H9 (cell line): ENCODE data around the gene RALGDS. TPM values are rescaled to one million over a fixed set of nuclear protein-coding genes. Genes with fewer than 3 reads are reported as not detected.
A peak's percentile ranks its signal among the peaks of the same experiment; 100 is the strongest.

ENCODE experiments used
- DNase-seq: peaks from one replicate; pipeline ENCODE4 v3.0.0-alpha.2; 2017
- H2AFZ ChIP-seq: one replicate; pipeline ENCODE4 v1.6.1; 2013; ENCODE audit warnings: mild to moderate bottlenecking, low read length, control low read depth, moderate library complexity
- H2AK5ac ChIP-seq: 2 replicates; pipeline ENCODE4 v1.6.1; 2013; ENCODE audit warnings: low read length, control low read depth, mixed read lengths; ENCODE audit not compliant: insufficient read length
- H2BK120ac ChIP-seq: one replicate; pipeline ENCODE4 v1.6.1; 2013; ENCODE audit warnings: low read depth, mild to moderate bottlenecking, low read length, control low read depth, inconsistent platforms; ENCODE audit not compliant: poor library complexity, severe bottlenecking
- H2BK12ac ChIP-seq: 2 replicates; pipeline ENCODE4 v1.6.1; 2013; ENCODE audit warnings: low read length, control low read depth, mixed read lengths, low read depth; ENCODE audit not compliant: insufficient read length
- H2BK15ac ChIP-seq: 2 replicates; pipeline ENCODE4 v1.6.1; 2013; ENCODE audit warnings: low read depth, low read length, control low read depth
- H2BK20ac ChIP-seq: one replicate; pipeline ENCODE4 v1.6.1; 2013; ENCODE audit warnings: low read depth, mild to moderate bottlenecking, low read length, control low read depth, inconsistent platforms; ENCODE audit not compliant: poor library complexity, severe bottlenecking
- H2BK5ac ChIP-seq: 2 replicates; pipeline ENCODE4 v1.6.1; 2013; ENCODE audit warnings: low read length, control low read depth, mixed read lengths; ENCODE audit not compliant: insufficient read length
- H3K14ac ChIP-seq: 2 replicates; pipeline ENCODE4 v1.6.1; 2013; ENCODE audit warnings: low read length, control low read depth; ENCODE audit not compliant: insufficient read depth
- H3K18ac ChIP-seq: 2 replicates; pipeline ENCODE4 v1.6.1; 2013; ENCODE audit warnings: low read depth, mild to moderate bottlenecking, mixed read lengths, low read length, control low read depth; ENCODE audit not compliant: insufficient read length
- H3K23ac ChIP-seq: 2 replicates; pipeline ENCODE4 v1.6.1; 2013; ENCODE audit warnings: low read length, control low read depth, mixed read lengths, low read depth; ENCODE audit not compliant: insufficient read length
- H3K23me2 ChIP-seq: 2 replicates; pipeline ENCODE4 v1.6.1; 2013; ENCODE audit warnings: low read depth, mild to moderate bottlenecking, mixed read lengths, low read length, control low read depth; ENCODE audit not compliant: insufficient read length, poor library complexity, severe bottlenecking
- H3K27ac ChIP-seq: 2 replicates; pipeline ENCODE4 v1.5.1; 2013; ENCODE audit warnings: low read length, control low read depth, mixed read lengths, low read depth; ENCODE audit not compliant: insufficient read length
- H3K27me3 ChIP-seq: 2 replicates; pipeline ENCODE4 v1.6.1; 2013; ENCODE audit warnings: low read length, control low read depth, inconsistent platforms; ENCODE audit not compliant: insufficient read depth
- H3K4ac ChIP-seq: 2 replicates; pipeline ENCODE4 v1.6.1; 2013; ENCODE audit warnings: low read depth, mild to moderate bottlenecking, control low read depth, inconsistent platforms, low read length, moderate library complexity
- H3K4me1 ChIP-seq: 2 replicates; pipeline ENCODE4 v1.6.1; 2013; ENCODE audit warnings: low read length, control low read depth, inconsistent platforms; ENCODE audit not compliant: insufficient read depth
- H3K4me2 ChIP-seq: 2 replicates; pipeline ENCODE4 v1.6.1; 2013; ENCODE audit warnings: low read length, control low read depth, mixed read lengths; ENCODE audit not compliant: insufficient read length, insufficient read depth
- H3K56ac ChIP-seq: 2 replicates; pipeline ENCODE4 v1.6.1; 2013; ENCODE audit warnings: low read depth, mild to moderate bottlenecking, mixed read lengths, low read length, control low read depth; ENCODE audit not compliant: insufficient read length
- H3K79me1 ChIP-seq: 2 replicates; pipeline ENCODE4 v1.6.1; 2013; ENCODE audit warnings: low read depth, mild to moderate bottlenecking, moderate library complexity, low read length, control low read depth, inconsistent platforms; ENCODE audit not compliant: insufficient read depth, poor library complexity, severe bottlenecking
- H3K79me2 ChIP-seq: 2 replicates; pipeline ENCODE4 v1.6.1; 2013; ENCODE audit warnings: low read length, control low read depth, inconsistent platforms; ENCODE audit not compliant: insufficient read depth
- H3K9ac ChIP-seq: 2 replicates; pipeline ENCODE4 v1.6.1; 2013; ENCODE audit warnings: low read length, control low read depth, mixed read lengths; ENCODE audit not compliant: insufficient read length; ENCODE audit errors: extremely low read depth
- H3K9me3 ChIP-seq: one replicate; pipeline ENCODE4 v1.6.1; 2013; ENCODE audit warnings: low read depth, low read length, inconsistent platforms; ENCODE audit not compliant: control insufficient read depth
- H3T11ph ChIP-seq: one replicate; pipeline ENCODE4 v1.6.1; 2013; ENCODE audit warnings: mild to moderate bottlenecking, low read length, control low read depth, inconsistent platforms
- H4K20me1 ChIP-seq: one replicate; pipeline ENCODE4 v1.6.1; 2013; ENCODE audit not compliant: control insufficient read depth, insufficient read length, insufficient read depth
- H4K5ac ChIP-seq: 2 replicates; pipeline ENCODE4 v1.6.1; 2013; ENCODE audit warnings: low read depth, mild to moderate bottlenecking, mixed read lengths, low read length, control low read depth; ENCODE audit not compliant: insufficient read length
- H4K8ac ChIP-seq: replicated peaks from 2 replicates; pipeline ENCODE4 v1.6.1; 2013; ENCODE audit warnings: low read length, control low read depth, mixed read lengths, low read depth; ENCODE audit not compliant: insufficient read length
- H4K91ac ChIP-seq: 2 replicates; pipeline ENCODE4 v1.6.1; 2013; ENCODE audit warnings: low read depth, mild to moderate bottlenecking, moderate library complexity, mixed read lengths, low read length, control low read depth; ENCODE audit not compliant: insufficient read length
- H3K27ac Mint-ChIP-seq, 3 experiments: 2 replicates in 2 of 3; 3 replicates in 1 of 3; pipeline ENCODE4 v1.8.0; 2020 to 2021; ENCODE audit warnings: mixed read lengths in 3 of 3, mild to moderate bottlenecking in 1 of 3, moderate library complexity in 1 of 3
- H3K27me3 Mint-ChIP-seq: 2 replicates; pipeline ENCODE4 v1.8.0; 2021; ENCODE audit warnings: low read depth, mild to moderate bottlenecking, moderate library complexity, mixed read lengths
- H3K36me3 Mint-ChIP-seq, 3 experiments: 2 replicates in 2 of 3; 3 replicates in 1 of 3; pipeline ENCODE4 v1.8.0; 2020 to 2021; ENCODE audit warnings: low read depth in 3 of 3, mixed read lengths in 3 of 3; ENCODE audit not compliant: insufficient read depth in 1 of 3
- H3K4me1 Mint-ChIP-seq, 2 experiments: 2 replicates each; pipeline ENCODE4 v1.8.0; 2020; ENCODE audit warnings: mixed read lengths in 2 of 2
- H3K4me3 Mint-ChIP-seq, 2 experiments: 2 replicates in 1 of 2; 3 replicates in 1 of 2; pipeline ENCODE4 v1.8.0; 2020 to 2021; ENCODE audit warnings: mild to moderate bottlenecking in 2 of 2, mixed read lengths in 2 of 2, moderate library complexity in 1 of 2
- H3K9me3 Mint-ChIP-seq, 2 experiments: 2 replicates in 1 of 2; 3 replicates in 1 of 2; pipeline ENCODE4 v1.8.0; 2020; ENCODE audit warnings: mild to moderate bottlenecking in 2 of 2, mixed read lengths in 2 of 2, moderate library complexity in 1 of 2
- WGBS: extraction: QIAGEN DNeasy Blood & Tissue Kit; methylation state at CpG from one replicate; pipeline ENCODE4 v1.1.7; 2013; ENCODE audit warnings: missing lambda C conversion rate, low lambda C conversion rate, mixed read lengths; ENCODE audit not compliant: insufficient read length; ENCODE audit errors: extremely low coverage; 5-methylcytosine and 5-hydroxymethylcytosine counted together
- total RNA-seq: library from RNA; stranded (reverse); gene quantifications from 2 replicates; pipeline ENCODE4 v1.2.1, GENCODE V29; 2021
- TF ChIP-seq, protein P1 (sequence below): fragments of 200-600 bp; sonication (generic); conservative IDR thresholded peaks from 3 replicates; pipeline ENCODE4 v1.8.0; 2021; ENCODE audit warnings: antibody characterized with exemption, mild to moderate bottlenecking

Gene RALGDS
- total RNA-seq, 1 experiment from 2014 or later: 21.3 TPM

DNA sequence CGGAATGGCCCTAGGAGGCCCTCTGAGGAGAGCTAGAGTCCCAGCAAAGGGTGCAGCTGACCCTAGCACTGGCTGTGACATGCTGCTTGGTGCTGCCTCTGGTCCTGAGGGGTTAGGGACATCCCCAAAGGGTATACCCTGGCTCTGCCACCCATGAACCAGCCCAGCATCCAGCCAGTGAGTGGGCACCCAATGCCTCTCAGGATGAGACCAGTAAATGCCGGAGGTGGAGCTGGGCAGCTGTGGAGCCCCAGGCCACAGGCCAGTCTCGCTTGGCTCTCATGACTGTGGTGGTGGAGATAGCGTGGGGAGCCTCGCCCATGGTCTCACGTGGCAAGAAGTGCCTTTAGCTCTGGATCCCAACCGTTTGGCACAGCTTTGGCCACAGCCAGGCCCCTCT lies 63.0 kb downstream of the RALGDS start:
- Histone ChIP-seq H3K9ac (no peak overlapping the region), H4K20me1 (peaks cover 3% of the 10 kb centered on the region), H3K23ac (no peak overlapping the region), H3K18ac (no peak overlapping the region), H4K5ac (no peak overlapping the region), H2AFZ (no peak overlapping the region), H3K9me3 (no peaks in the 10 kb centered on the region), H3T11ph (no peak overlapping the region), H2BK120ac (no peak overlapping the region), H3K4ac (no peak overlapping the region), H3K79me1 (no peaks in the 10 kb centered on the region), H3K27me3 (no peaks in the 10 kb centered on the region), H4K8ac (no peak overlapping the region), H2BK15ac (no peak overlapping the region; the same call in 1 of the 2 replicates), H2BK12ac (no peak overlapping the region), H3K27ac (no peak overlapping the region), H3K23me2 (no peaks in the 10 kb centered on the region), H3K4me2 (no peak overlapping the region), H2BK5ac (no peak overlapping the region), H2BK20ac (no peak overlapping the region), H3K79me2 (no peaks in the 10 kb centered on the region), H3K56ac (no peak overlapping the region), H2AK5ac (no peak overlapping the region), H3K14ac (no peak overlapping the region), H3K4me1 (peaks cover 2% of the 10 kb centered on the region; the same call in 1 of the 2 replicates), H4K91ac (no peak overlapping the region)
- Mint-ChIP-seq H3K27ac (peak overlapping the region in 1 of 3 experiments; percentile 28; a peak in 1 of 7 replicates), H3K9me3 (no peaks in the 10 kb centered on the region; a peak in 1 of 5 replicates), H3K27me3 (no peaks in the 10 kb centered on the region), H3K36me3 (peaks cover 27 to 48% (median 44%) of the 10 kb centered on the region in 3 experiments; a peak in 6 of 7 replicates), H3K4me1 (peaks cover 28 to 29% of the 10 kb centered on the region in 2 experiments), H3K4me3 (no peak overlapping the region)
- TF ChIP-seq, protein P1, sequence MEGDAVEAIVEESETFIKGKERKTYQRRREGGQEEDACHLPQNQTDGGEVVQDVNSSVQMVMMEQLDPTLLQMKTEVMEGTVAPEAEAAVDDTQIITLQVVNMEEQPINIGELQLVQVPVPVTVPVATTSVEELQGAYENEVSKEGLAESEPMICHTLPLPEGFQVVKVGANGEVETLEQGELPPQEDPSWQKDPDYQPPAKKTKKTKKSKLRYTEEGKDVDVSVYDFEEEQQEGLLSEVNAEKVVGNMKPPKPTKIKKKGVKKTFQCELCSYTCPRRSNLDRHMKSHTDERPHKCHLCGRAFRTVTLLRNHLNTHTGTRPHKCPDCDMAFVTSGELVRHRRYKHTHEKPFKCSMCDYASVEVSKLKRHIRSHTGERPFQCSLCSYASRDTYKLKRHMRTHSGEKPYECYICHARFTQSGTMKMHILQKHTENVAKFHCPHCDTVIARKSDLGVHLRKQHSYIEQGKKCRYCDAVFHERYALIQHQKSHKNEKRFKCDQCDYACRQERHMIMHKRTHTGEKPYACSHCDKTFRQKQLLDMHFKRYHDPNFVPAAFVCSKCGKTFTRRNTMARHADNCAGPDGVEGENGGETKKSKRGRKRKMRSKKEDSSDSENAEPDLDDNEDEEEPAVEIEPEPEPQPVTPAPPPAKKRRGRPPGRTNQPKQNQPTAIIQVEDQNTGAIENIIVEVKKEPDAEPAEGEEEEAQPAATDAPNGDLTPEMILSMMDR: no peak
- no peak for DNase-seq
- WGBS: no CpG with 5 or more reads among the region's 7 CpGs
